ENCODE results near the gene CLMN. TPM values are rescaled to one million over a fixed set of nuclear protein-coding genes. Genes with fewer than 3 reads are reported as not detected.
A peak's percentile ranks its signal among the peaks of the same experiment; 100 is the strongest.

CLMN gene
- total and polyA plus RNA-seq, 2 experiments from 2014 or later = 15.7 to 40.0 TPM

DNA sequence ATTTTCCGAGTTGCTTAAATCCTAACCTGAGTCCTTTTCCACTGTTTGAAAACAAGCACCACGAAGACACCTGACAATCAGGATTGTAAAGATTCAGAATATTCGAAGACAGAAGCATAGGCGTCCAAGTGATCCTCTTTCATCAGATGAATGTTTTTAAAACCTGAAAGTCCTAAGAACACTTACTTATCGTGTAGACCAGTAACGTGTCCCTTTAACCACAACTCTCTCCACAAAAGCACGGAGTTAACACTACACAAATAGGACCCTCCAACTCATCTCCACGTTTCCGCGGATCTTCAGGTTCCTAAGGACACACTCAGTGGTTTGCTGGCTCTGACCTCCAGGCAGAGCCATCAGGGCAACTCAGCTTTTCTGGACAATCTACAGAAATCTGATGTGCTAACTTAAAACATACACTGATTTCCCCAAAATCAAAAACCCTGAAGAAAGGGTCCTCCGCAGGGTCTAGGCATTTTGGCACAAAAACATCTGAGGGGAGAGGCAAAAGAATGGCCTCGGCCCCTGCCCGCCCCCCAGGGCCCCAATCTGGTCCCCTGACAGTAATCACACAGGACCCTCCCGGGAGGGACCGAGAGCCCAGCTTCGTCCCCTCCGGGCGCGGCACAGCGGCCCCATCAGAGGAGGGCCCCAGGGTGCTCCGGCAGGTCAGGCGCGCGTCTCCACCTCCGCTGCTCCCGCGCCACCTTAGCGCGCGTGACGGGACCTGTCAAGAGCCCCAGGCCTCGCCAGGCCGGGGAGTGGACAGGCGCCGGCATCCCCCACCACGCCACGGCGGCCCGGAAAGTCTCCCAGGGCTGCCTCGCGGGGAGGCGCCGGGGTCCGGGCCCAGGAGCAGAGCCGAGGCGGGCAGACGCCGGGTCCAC is 163.3 kb downstream of the CLMN start:
- H4K20me1 ChIP-seq (ENCODE audit: insufficient read depth, poor library complexity, severe bottlenecking) = peaks cover 35% of the 10 kb centered on the region
- no peaks in the 10 kb centered on the region for H3K9me3 ChIP-seq (ENCODE audit: low read depth)
- H3K27me3 ChIP-seq = no peaks in the 10 kb centered on the region
- H3K4me3 ChIP-seq = peak overlapping the region; percentile 76
- H3K4me2 ChIP-seq = peak overlapping the region; percentile 91
- H3K27ac ChIP-seq = peak overlapping the region; percentile 96
- no peak for TF ChIP-seq EZH2phosphoT487 (IDR thresholded peaks at IDR 0.05; ENCODE audit: low read depth, severe bottlenecking, unreplicated experiment)
- no peak for TF ChIP-seq EZH2 (IDR thresholded peaks at IDR 0.05; ENCODE audit: borderline replicate concordance)
- no peak for TF ChIP-seq CTCF (IDR thresholded peaks at IDR 0.05; ENCODE audit: poor library complexity)
- H3K79me2 ChIP-seq = peaks cover 62% of the 10 kb centered on the region
- peak overlapping the region; percentile 56 for H2AFZ ChIP-seq
- peaks cover 20% of the 10 kb centered on the region for H3K4me1 ChIP-seq (ENCODE audit: insufficient read depth)
- no peaks in the 10 kb centered on the region for H3K36me3 ChIP-seq (replicated peaks; ENCODE audit: insufficient read depth, low read depth)
- 2% methylated on average over 35 of the region's 48 CpGs for WGBS (ENCODE audit: low lambda C conversion rate, missing lambda C conversion rate)
- H3K9me2 ChIP-seq (replicated peaks; ENCODE audit: insufficient read depth) = no peaks in the 10 kb centered on the region
- DNase-seq (ENCODE audit: low spot score) = peak; percentile 72

GRCh38 chr14:95155045-95155444 is 164.7 kb downstream of the CLMN start:
- H3K9me2 ChIP-seq (replicated peaks; ENCODE audit: insufficient read depth) = no peaks in the 10 kb centered on the region
- TF ChIP-seq EZH2 (IDR thresholded peaks at IDR 0.05; ENCODE audit: borderline replicate concordance) (no peak), CTCF (IDR thresholded peaks at IDR 0.05; ENCODE audit: poor library complexity) (no peak), EZH2phosphoT487 (IDR thresholded peaks at IDR 0.05; ENCODE audit: low read depth, severe bottlenecking, unreplicated experiment) (no peak)
- 92% methylated on average over 12 of the region's 12 CpGs for WGBS (ENCODE audit: low lambda C conversion rate, missing lambda C conversion rate)
- H3K27me3 ChIP-seq = no peaks in the 10 kb centered on the region
- peaks cover 49% of the 10 kb centered on the region for H4K20me1 ChIP-seq (ENCODE audit: insufficient read depth, poor library complexity, severe bottlenecking)
- DNase-seq (ENCODE audit: low spot score) = no peak
- no peak overlapping the region for H3K27ac ChIP-seq
- H3K79me2 ChIP-seq = peaks cover 74% of the 10 kb centered on the region
- H3K36me3 ChIP-seq (replicated peaks; ENCODE audit: insufficient read depth, low read depth) = no peaks in the 10 kb centered on the region
- peak overlapping the region; percentile 91 for H3K4me2 ChIP-seq
- H3K4me1 ChIP-seq (ENCODE audit: insufficient read depth) = peaks cover 20% of the 10 kb centered on the region
- H2AFZ ChIP-seq = no peak overlapping the region
- no peak overlapping the region for H3K4me3 ChIP-seq
- H3K9me3 ChIP-seq (ENCODE audit: low read depth) = no peaks in the 10 kb centered on the region

- Histone ChIP-seq H2AFZ (no peak overlapping the region), H3K36me3 (replicated peaks; ENCODE audit: insufficient read depth, low read depth) (no peaks in the 10 kb centered on the region), H3K27me3 (no peaks in the 10 kb centered on the region), H3K4me1 (ENCODE audit: insufficient read depth) (peaks cover 20% of the 10 kb centered on the region), H3K9me3 (ENCODE audit: low read depth) (no peaks in the 10 kb centered on the region), H3K9me2 (replicated peaks; ENCODE audit: insufficient read depth) (no peaks in the 10 kb centered on the region), H3K79me2 (peaks cover 85% of the 10 kb centered on the region), H3K4me2 (peak overlapping the region; percentile 91), H3K4me3 (no peak overlapping the region), H3K27ac (no peak overlapping the region), H4K20me1 (ENCODE audit: insufficient read depth, poor library complexity, severe bottlenecking) (peaks cover 59% of the 10 kb centered on the region)
- TF ChIP-seq EZH2 (IDR thresholded peaks at IDR 0.05; ENCODE audit: borderline replicate concordance) (no peak), EZH2phosphoT487 (IDR thresholded peaks at IDR 0.05; ENCODE audit: low read depth, severe bottlenecking, unreplicated experiment) (no peak), CTCF (IDR thresholded peaks at IDR 0.05; ENCODE audit: poor library complexity) (no peak)
- WGBS (ENCODE audit: low lambda C conversion rate, missing lambda C conversion rate) = 46% methylated on average over 4 of the region's 4 CpGs
- DNase-seq (ENCODE audit: low spot score) = no peak
Measured at GRCh38 chr14:95153866-95154265, 165.8 kb downstream of the CLMN start.
